ENCODE data around the gene PPP1R7. TPM values are rescaled to one million over a fixed set of nuclear protein-coding genes. Genes with fewer than 3 reads are reported as not detected.
A peak's percentile ranks its signal among the peaks of the same experiment; 100 is the strongest.

Gene PPP1R7
- total and polyA plus RNA-seq, 10 donors = 36.1 to 89.3 (median 48.8) TPM

GRCh38 chr2:241151934-241152660 lies 1.8 kb downstream of the PPP1R7 start:
- H3K36me3 ChIP-seq = peaks cover 0 to 35% (median 19%) of the 10 kb centered on the region in 6 donors
- H3K27me3 ChIP-seq (replicated peaks in 1 of 7) = no peaks in the 10 kb centered on the region
- no peaks in the 10 kb centered on the region for H3K9me3 ChIP-seq
- H3K4me1 ChIP-seq = peaks cover 12 to 61% (median 37%) of the 10 kb centered on the region in 6 donors
- no peak overlapping the region for H3K27ac ChIP-seq
- H3K4me3 ChIP-seq = peak overlapping the region in 1 of 8 donors; percentile 100
- 75 to 90% (median 85%) methylated on average over 8 of the region's 8 CpGs for WGBS, 5 donors
- DNase-seq = no peak
- intact Hi-C loops (cut with DNase I; ENCODE audit: low total_unique reads) = loop anchor here (5.0 kb wide), 1 partner anchor 75 kb away; no protein-coding TSS in a partner anchor
- TF ChIP-seq POLR2AphosphoS5 (IDR thresholded peaks at IDR 0.05) = no peak
- TF ChIP-seq POLR2A (IDR thresholded peaks at IDR 0.05) = no peak
- no peak for TF ChIP-seq CTCF (IDR thresholded peaks at IDR 0.05 in 8 of 11, conservative IDR thresholded peaks at IDR 0.05 in 3 of 11)

GRCh38 chr2:241153616-241154015 lies 3.3 kb downstream of the PPP1R7 start:
- H3K4me1 ChIP-seq = peaks cover 8 to 55% (median 32%) of the 10 kb centered on the region in 6 donors
- peaks cover 0 to 50% (median 30%) of the 10 kb centered on the region in 6 donors for H3K36me3 ChIP-seq
- DNase-seq = no peak
- no peak for TF ChIP-seq POLR2AphosphoS5 (IDR thresholded peaks at IDR 0.05)
- TF ChIP-seq POLR2A (IDR thresholded peaks at IDR 0.05) = no peak
- TF ChIP-seq CTCF (IDR thresholded peaks at IDR 0.05 in 8 of 11, conservative IDR thresholded peaks at IDR 0.05 in 3 of 11) = no peak
- H3K9me3 ChIP-seq = no peaks in the 10 kb centered on the region
- no peak overlapping the region for H3K27ac ChIP-seq
- intact Hi-C loops (cut with DNase I; ENCODE audit: low total_unique reads) = loop anchor here (5.0 kb wide), 1 partner anchor 76 kb away; no protein-coding TSS in a partner anchor
- 79 to 92% (median 86%) methylated on average over 7 of the region's 7 CpGs for WGBS, 5 donors
- H3K27me3 ChIP-seq (replicated peaks in 1 of 7) = no peaks in the 10 kb centered on the region
- H3K4me3 ChIP-seq = no peak overlapping the region

GRCh38 chr2:241154915-241155314 lies 4.6 kb downstream of the PPP1R7 start:
- no peak overlapping the region for H3K27ac ChIP-seq
- peak; percentile 12 for DNase-seq
- H3K4me3 ChIP-seq = no peak overlapping the region
- 94 to 98% (median 97%) methylated on average over 3 to 4 of the region's 4 CpGs for WGBS, 5 donors
- intact Hi-C loops (cut with DNase I; ENCODE audit: low total_unique reads) = loop anchor here (5.0 kb wide), 1 partner anchor 78 kb away; no protein-coding TSS in a partner anchor
- H3K27me3 ChIP-seq (replicated peaks in 1 of 7) = no peaks in the 10 kb centered on the region
- TF ChIP-seq CTCF (IDR thresholded peaks at IDR 0.05 in 8 of 11, conservative IDR thresholded peaks at IDR 0.05 in 3 of 11) (no peak), POLR2AphosphoS5 (IDR thresholded peaks at IDR 0.05) (no peak), POLR2A (IDR thresholded peaks at IDR 0.05) (no peak)
- peaks cover 5 to 46% (median 24%) of the 10 kb centered on the region in 6 donors for H3K4me1 ChIP-seq
- H3K9me3 ChIP-seq = no peaks in the 10 kb centered on the region
- peaks cover 0 to 63% (median 43%) of the 10 kb centered on the region in 6 donors for H3K36me3 ChIP-seq

- intact Hi-C loops (cut with DNase I; ENCODE audit: low total_unique reads) = no loop called here
- Histone ChIP-seq H3K27ac (no peak overlapping the region), H3K36me3 (peaks cover 0 to 73% (median 50%) of the 10 kb centered on the region in 6 donors), H3K27me3 (replicated peaks in 1 of 7) (no peaks in the 10 kb centered on the region), H3K9me3 (no peaks in the 10 kb centered on the region), H3K4me3 (no peak overlapping the region), H3K4me1 (peaks cover 3 to 41% (median 19%) of the 10 kb centered on the region in 6 donors)
- DNase-seq = peak; percentile 20
- 82 to 96% (median 88%) methylated on average over 1 of the region's 1 CpG for WGBS, 5 donors
- TF ChIP-seq POLR2A (IDR thresholded peaks at IDR 0.05) (no peak), CTCF (IDR thresholded peaks at IDR 0.05 in 8 of 11, conservative IDR thresholded peaks at IDR 0.05 in 3 of 11) (no peak), POLR2AphosphoS5 (IDR thresholded peaks at IDR 0.05) (no peak)
These were observed 5.7 kb downstream of the PPP1R7 start for GRCh38 chr2:241155936-241156335.
